Right atrium auricular region (tissue), 2 donors: ENCODE results near the gene SPINK7. TPM values are rescaled to one million over a fixed set of nuclear protein-coding genes. Genes with fewer than 3 reads are reported as not detected.

ENCODE experiments used
- DNase-seq: peaks from one replicate; pipeline ENCODE4 v3.0.0-alpha.2; 2019; ENCODE audit warnings: low spot score
- H3K27ac ChIP-seq, 2 donors: fragments of 200-600 bp; sonication (generic); 1 replicate in 1 of 2; 2 replicates in 1 of 2; pipeline ENCODE4 v1.5.1; 2016 to 2019
- H3K27me3 ChIP-seq, 2 donors: fragments of 200-600 bp; sonication (generic); one replicate each; pipeline versions ENCODE4 v1.5.1 to v1.6.0; 2017 to 2019
- H3K36me3 ChIP-seq: fragments of 200-600 bp; sonication (generic); one replicate; pipeline ENCODE4 v1.5.1; 2016
- H3K4me1 ChIP-seq, 2 donors: fragments of 200-600 bp; sonication (generic); one replicate each; pipeline versions ENCODE4 v1.5.1 to v1.6.0; 2017 to 2019
- H3K4me3 ChIP-seq, 2 donors: fragments of 200-600 bp; sonication (generic); 1 replicate in 1 of 2; 2 replicates in 1 of 2; pipeline ENCODE4 v1.5.1; 2017 to 2019; ENCODE audit warnings: mild to moderate bottlenecking in 1 of 2, moderate library complexity in 1 of 2
- H3K9me3 ChIP-seq, 2 donors: fragments of 200-600 bp; sonication (generic); one replicate each; pipeline ENCODE4 v1.5.1; 2019
- total RNA-seq, 2 donors: library from RNA; depleted of rRNA; stranded (reverse); fragments of >200 nt; gene quantifications; one replicate each; pipeline ENCODE4 v1.1.0, GENCODE V29; 2016
- TF ChIP-seq, protein P1 (sequence below), 2 donors: fragments of 200-600 bp; sonication (generic); IDR thresholded peaks; one replicate each; pipeline ENCODE4 v1.5.1; 2019; ENCODE audit warnings: antibody characterized with exemption in 2 of 2

SPINK7 gene
- total RNA-seq, 2 donors from 2014 or later = not detected

DNA sequence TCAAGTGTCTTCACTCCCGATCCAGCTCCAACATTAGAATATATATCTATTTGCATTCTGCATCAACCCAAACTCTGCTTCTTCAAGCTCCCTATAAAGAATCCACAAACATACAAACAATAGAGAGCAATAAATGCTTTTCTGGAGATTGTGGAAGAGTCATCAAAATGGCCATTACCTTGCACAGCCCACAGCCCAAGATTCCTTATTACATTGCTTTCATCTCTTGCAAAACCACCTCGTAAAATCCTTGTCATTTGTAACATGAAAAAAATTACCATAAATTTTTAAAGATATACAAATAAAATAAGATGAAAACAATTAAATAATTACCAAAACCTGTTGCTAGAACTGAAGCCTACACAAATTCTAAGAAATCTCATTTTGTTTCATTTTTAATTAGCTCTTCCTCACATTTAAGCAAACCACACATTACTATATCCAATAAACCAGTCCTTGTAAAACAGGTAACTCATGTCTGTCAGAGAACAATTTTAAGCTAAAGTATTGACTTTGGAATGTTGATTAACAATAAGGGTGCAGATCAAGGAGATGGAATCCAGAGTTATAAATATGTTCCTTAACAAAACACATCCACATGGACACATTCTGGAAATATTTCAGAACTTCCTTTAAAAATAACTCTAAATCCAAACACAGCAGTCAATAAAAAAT, 30.3 kb downstream of the SPINK7 start:
- Histone ChIP-seq H3K4me3 (no peak overlapping the region), H3K27me3 (no peaks in the 10 kb centered on the region), H3K4me1 (no peaks in the 10 kb centered on the region), H3K36me3 (no peaks in the 10 kb centered on the region), H3K27ac (no peak overlapping the region), H3K9me3 (no peaks in the 10 kb centered on the region)
- no peak for DNase-seq
- TF ChIP-seq, protein P1, sequence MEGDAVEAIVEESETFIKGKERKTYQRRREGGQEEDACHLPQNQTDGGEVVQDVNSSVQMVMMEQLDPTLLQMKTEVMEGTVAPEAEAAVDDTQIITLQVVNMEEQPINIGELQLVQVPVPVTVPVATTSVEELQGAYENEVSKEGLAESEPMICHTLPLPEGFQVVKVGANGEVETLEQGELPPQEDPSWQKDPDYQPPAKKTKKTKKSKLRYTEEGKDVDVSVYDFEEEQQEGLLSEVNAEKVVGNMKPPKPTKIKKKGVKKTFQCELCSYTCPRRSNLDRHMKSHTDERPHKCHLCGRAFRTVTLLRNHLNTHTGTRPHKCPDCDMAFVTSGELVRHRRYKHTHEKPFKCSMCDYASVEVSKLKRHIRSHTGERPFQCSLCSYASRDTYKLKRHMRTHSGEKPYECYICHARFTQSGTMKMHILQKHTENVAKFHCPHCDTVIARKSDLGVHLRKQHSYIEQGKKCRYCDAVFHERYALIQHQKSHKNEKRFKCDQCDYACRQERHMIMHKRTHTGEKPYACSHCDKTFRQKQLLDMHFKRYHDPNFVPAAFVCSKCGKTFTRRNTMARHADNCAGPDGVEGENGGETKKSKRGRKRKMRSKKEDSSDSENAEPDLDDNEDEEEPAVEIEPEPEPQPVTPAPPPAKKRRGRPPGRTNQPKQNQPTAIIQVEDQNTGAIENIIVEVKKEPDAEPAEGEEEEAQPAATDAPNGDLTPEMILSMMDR (IDR thresholded peaks at IDR 0.05) = no peak

DNA sequence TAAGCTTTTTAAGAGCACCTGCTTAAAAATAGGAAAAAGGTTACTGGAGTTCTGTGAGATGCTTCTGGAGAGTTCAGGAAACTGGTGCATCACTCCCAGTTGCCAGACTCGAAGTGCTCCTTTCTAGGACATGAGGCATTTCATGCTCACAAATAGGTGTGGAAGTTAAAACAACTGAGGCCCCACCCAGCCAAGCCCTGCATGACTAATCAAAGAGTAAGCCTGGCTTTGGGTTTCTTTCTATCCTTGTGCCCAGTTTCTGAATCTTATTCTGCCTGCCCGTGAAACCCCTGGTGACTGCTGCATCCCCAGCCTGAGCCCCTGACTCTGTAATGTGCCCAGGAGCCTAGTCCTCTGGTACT, 30.8 kb downstream of the SPINK7 start:
- no peak for DNase-seq
- no peak overlapping the region for H3K27ac ChIP-seq
- no peaks in the 10 kb centered on the region for H3K36me3 ChIP-seq
- H3K4me1 ChIP-seq = no peaks in the 10 kb centered on the region
- no peaks in the 10 kb centered on the region for H3K27me3 ChIP-seq
- TF ChIP-seq, protein P1 (IDR thresholded peaks at IDR 0.05) = no peak
- H3K9me3 ChIP-seq = no peaks in the 10 kb centered on the region
- H3K4me3 ChIP-seq = no peak overlapping the region

DNA sequence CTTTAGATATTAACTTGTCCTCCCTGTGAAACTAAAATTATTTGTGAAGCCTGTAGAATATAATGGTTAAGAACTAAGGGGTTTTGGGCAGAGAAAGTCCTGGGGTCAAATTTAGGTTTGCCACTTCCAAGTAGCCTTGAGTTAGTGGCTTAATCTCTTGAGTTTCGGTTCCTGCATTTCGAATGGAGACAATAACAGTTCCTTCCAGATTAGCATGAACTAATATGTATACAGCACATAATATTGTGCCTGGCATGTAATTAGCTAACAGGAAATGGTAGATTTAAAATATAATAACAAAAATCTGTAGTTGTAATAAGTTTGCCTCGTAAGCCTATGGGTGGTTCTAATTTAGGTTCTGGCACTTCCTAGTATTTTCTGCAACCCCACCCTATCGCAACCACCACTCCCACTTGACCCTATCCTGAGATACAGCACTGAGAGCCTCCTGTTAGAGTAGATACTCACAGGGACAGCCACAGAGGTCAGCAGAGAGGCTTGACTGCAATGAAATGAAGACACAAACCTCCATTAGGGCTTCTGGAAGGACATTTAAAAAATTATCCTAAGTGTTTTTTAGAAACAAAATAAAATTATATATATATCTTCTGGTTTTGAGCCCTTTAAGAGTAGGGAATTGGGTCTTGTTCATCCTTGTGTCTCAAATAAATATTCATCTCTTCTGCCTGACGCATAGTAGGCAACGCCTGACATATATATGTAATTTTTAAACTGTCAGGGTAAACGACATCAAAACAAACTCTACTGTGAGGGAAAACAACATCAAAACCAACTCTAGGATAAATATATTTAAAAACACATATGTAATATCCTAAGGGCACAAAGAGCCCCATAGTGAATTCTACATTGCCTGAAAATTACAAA, 31.6 kb downstream of the SPINK7 start:
- DNase-seq = no peak
- no peaks in the 10 kb centered on the region for H3K36me3 ChIP-seq
- no peaks in the 10 kb centered on the region for H3K4me1 ChIP-seq
- H3K9me3 ChIP-seq = no peaks in the 10 kb centered on the region
- H3K4me3 ChIP-seq = no peak overlapping the region
- H3K27me3 ChIP-seq = no peaks in the 10 kb centered on the region
- no peak overlapping the region for H3K27ac ChIP-seq
- TF ChIP-seq, protein P1 (IDR thresholded peaks at IDR 0.05) = no peak

DNA sequence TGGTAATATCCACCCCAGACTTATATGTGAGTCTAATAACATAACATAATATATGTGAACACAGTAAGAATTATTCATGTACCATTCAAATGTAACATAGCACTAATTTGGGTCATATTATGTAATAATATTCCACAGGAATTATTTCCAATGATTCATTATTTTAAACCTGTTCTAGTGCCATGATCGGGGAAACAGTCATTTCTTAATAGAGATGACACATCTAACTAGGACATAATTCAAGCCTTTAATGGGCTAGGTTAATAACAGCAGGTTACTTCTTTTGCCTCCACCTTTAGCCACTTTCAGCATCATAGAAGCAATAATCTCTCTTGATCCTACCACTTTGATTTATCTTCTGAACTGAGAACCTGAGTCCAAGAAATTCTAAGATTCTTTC, 35.5 kb downstream of the SPINK7 start:
- H3K4me1 ChIP-seq = no peaks in the 10 kb centered on the region
- H3K27ac ChIP-seq = no peak overlapping the region
- TF ChIP-seq, protein P1 (IDR thresholded peaks at IDR 0.05) = no peak
- H3K9me3 ChIP-seq = no peaks in the 10 kb centered on the region
- H3K4me3 ChIP-seq = no peak overlapping the region
- no peak for DNase-seq
- H3K36me3 ChIP-seq = no peaks in the 10 kb centered on the region
- H3K27me3 ChIP-seq = no peaks in the 10 kb centered on the region

DNA sequence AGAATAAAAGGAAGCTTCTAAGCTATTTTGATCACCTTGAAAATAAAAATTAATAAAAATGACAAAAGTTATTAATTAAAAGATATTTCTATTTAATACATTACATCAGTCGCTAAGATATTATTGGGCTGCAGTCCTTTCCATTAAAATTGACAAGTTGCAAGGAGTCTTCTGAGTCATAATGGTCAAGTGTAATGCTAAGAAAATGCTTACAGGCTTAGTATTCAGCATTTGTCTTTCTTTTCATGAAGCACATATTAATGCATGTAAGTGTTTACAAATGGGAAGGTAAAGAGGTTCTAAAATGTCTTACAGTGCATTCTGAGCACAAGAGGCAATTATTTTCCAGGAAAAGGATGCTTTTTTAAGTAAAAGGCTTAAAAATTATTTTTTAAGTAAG, 40.5 kb downstream of the SPINK7 start:
- TF ChIP-seq, protein P1 (IDR thresholded peaks at IDR 0.05) = no peak
- Histone ChIP-seq H3K9me3 (no peaks in the 10 kb centered on the region), H3K36me3 (no peaks in the 10 kb centered on the region), H3K4me1 (no peaks in the 10 kb centered on the region), H3K27ac (no peak overlapping the region), H3K4me3 (no peak overlapping the region), H3K27me3 (no peaks in the 10 kb centered on the region)
- DNase-seq = no peak
